Body of pancreas (tissue), 4 donors: ENCODE measurements around the gene AKT3. TPM values are rescaled to one million over a fixed set of nuclear protein-coding genes. Genes with fewer than 3 reads are reported as not detected.

ENCODE experiments used
- ATAC-seq: fragments of 150-250 bp; one replicate; pipeline ENCODE4 v1.9.1; 2016
- DNase-seq, 4 donors: peaks; one replicate each; pipeline ENCODE4 v3.0.0-alpha.2; 2019
- H3K27ac ChIP-seq, 4 donors: fragments of 200-600 bp; sonication (generic); 1 replicate in 3 of 4; 2 replicates in 1 of 4; pipeline versions ENCODE4 v1.5.1 to v1.6.1; 2016 to 2019; ENCODE audit warnings: mild to moderate bottlenecking in 1 of 4, mixed read lengths in 1 of 4, moderate library complexity in 1 of 4
- H3K27me3 ChIP-seq, 2 donors: fragments of 200-600 bp; sonication (generic); one replicate each; pipeline ENCODE4 v1.6.0; 2016; ENCODE audit warnings: mild to moderate bottlenecking in 1 of 2
- H3K36me3 ChIP-seq, 2 donors: fragments of 200-600 bp; sonication (generic); replicated peaks in 1 of 2; 2 replicates each; pipeline ENCODE4 v1.5.1; 2016; ENCODE audit warnings: low read depth in 2 of 2; ENCODE audit not compliant: insufficient read depth in 1 of 2
- H3K4me1 ChIP-seq: fragments of 200-600 bp; sonication (generic); one replicate; pipeline ENCODE4 v1.6.0; 2016
- H3K4me3 ChIP-seq, 2 donors: fragments of 200-600 bp; sonication (generic); 1 replicate in 1 of 2; 2 replicates in 1 of 2; pipeline ENCODE4 v1.5.1; 2016 to 2019
- H3K9me3 ChIP-seq, 3 donors: fragments of 200-600 bp; sonication (generic); 1 replicate in 2 of 3; 2 replicates in 1 of 3; pipeline ENCODE4 v1.5.1; 2016
- CTCF ChIP-seq, 7 experiments: fragments of 450-650 bp in 4 of 7; fragments of 200-600 bp in 3 of 7; sonication (generic) in 3 of 7; IDR thresholded peaks; one replicate each; pipeline ENCODE4 v1.5.1; 2016 to 2019; ENCODE audit warnings: antibody characterized with exemption in 7 of 7
- POLR2A ChIP-seq, 3 donors: fragments of 450-650 bp; IDR thresholded peaks; one replicate each; pipeline ENCODE4 v1.6.1; 2016; ENCODE audit warnings: antibody characterized with exemption in 3 of 3, mild to moderate bottlenecking in 2 of 3
- WGBS, 2 donors: methylation state at CpG; one replicate each; pipeline ENCODE4 v1.1.5; 2017; 5-methylcytosine and 5-hydroxymethylcytosine counted together
- intact Hi-C: fragments of 100-400 bp; cut with DNase I; formaldehyde crosslinking; loops from one replicate; pipeline ENCODE4 v1.15.1; 2023
- total RNA-seq, 2 donors: library from RNA; depleted of rRNA; stranded (reverse); fragments of >200 nt; gene quantifications; one replicate each; pipeline ENCODE4 v1.1.0, GENCODE V29; 2016

AKT3 gene
- total RNA-seq, 2 donors from 2014 or later, result 14.0 to 24.7 TPM

DNA sequence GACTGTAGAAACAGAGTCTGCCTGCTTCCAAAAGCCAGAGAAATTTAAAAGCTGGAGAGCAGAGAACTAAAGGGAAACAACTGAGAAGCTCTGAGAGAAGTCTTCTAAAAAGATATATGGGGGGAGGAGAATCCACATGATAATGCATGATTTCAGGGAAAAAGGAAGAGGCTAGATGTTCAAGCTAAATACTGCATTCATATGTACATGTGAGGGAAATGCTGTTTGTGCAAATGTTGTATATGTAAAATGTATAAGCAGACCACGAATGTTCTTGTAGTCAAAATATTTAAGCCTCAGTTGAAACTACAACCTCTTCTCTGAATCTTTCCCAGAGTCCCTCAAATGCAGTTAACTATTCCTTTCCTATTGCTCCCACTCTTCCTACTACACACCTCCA, 79.2 kb downstream of the AKT3 start:
- H3K4me1 ChIP-seq, result no peaks in the 10 kb centered on the region
- H3K36me3 ChIP-seq, result no peaks in the 10 kb centered on the region
- H3K27ac ChIP-seq, result no peak overlapping the region
- DNase-seq (no peak), ATAC-seq (no peak)
- H3K4me3 ChIP-seq, result no peak overlapping the region
- intact Hi-C loops, result no loop called here
- no peaks in the 10 kb centered on the region for H3K9me3 ChIP-seq
- 53 to 56% methylated on average over 1 of the region's 1 CpG for WGBS, 2 donors
- TF ChIP-seq POLR2A (IDR thresholded peaks at IDR 0.05) (no peak), CTCF (IDR thresholded peaks at IDR 0.05) (no peak)
- no peaks in the 10 kb centered on the region for H3K27me3 ChIP-seq

- H3K27ac ChIP-seq, result no peak overlapping the region
- intact Hi-C loops, result no loop called here
- no peaks in the 10 kb centered on the region for H3K36me3 ChIP-seq
- no peak for DNase-seq
- TF ChIP-seq POLR2A (IDR thresholded peaks at IDR 0.05), result no peak
- TF ChIP-seq CTCF (IDR thresholded peaks at IDR 0.05), result no peak
- no peak overlapping the region for H3K4me3 ChIP-seq
- no peak for ATAC-seq
- no peaks in the 10 kb centered on the region for H3K4me1 ChIP-seq
- H3K9me3 ChIP-seq, result no peaks in the 10 kb centered on the region
- no peaks in the 10 kb centered on the region for H3K27me3 ChIP-seq
- 43 to 58% methylated on average over 2 of the region's 2 CpGs for WGBS, 2 donors
These were observed 84.4 kb downstream of the AKT3 start for GRCh38 chr1:243765676-243766075.

GRCh38 chr1:243763806-243764205, 86.2 kb downstream of the AKT3 start:
- Histone ChIP-seq H3K36me3 (no peaks in the 10 kb centered on the region), H3K27me3 (no peaks in the 10 kb centered on the region), H3K9me3 (no peaks in the 10 kb centered on the region), H3K4me1 (no peaks in the 10 kb centered on the region), H3K27ac (no peak overlapping the region), H3K4me3 (no peak overlapping the region)
- TF ChIP-seq POLR2A (IDR thresholded peaks at IDR 0.05), result no peak
- DNase-seq (no peak), ATAC-seq (no peak)
- 71 to 77% methylated on average over 5 of the region's 5 CpGs for WGBS, 2 donors
- intact Hi-C loops, result no loop called here

DNA sequence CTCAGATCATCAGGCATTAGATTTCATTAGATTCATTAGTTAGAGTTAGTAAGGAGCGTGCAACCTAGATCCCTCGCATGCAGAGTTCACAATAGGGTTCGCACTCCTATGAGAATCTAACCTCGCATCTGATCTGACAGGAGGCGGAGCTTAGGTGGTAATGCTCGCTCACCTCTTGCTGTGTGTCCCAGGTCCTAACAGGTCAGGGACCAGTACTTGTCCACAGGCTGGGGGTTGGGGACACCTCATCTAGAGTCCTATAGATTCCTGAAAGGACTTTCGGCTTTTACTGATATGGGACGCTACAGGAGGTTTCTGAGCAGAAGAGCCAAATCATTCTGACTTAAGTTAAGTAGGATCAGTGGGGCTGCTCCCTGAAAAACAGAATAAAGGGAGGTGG, 91.4 kb downstream of the AKT3 start:
- DNase-seq (no peak), ATAC-seq (no peak)
- Histone ChIP-seq H3K36me3 (no peaks in the 10 kb centered on the region), H3K27me3 (no peaks in the 10 kb centered on the region), H3K9me3 (no peaks in the 10 kb centered on the region), H3K27ac (no peak overlapping the region), H3K4me1 (no peaks in the 10 kb centered on the region), H3K4me3 (no peak overlapping the region)
- WGBS, 2 donors, result 83 to 86% methylated on average over 7 to 8 of the region's 8 CpGs
- intact Hi-C loops, result no loop called here
- TF ChIP-seq CTCF (IDR thresholded peaks at IDR 0.05) (no peak), POLR2A (IDR thresholded peaks at IDR 0.05) (no peak)

GRCh38 chr1:243756529-243756928, 93.5 kb downstream of the AKT3 start:
- Histone ChIP-seq H3K27ac (no peak overlapping the region), H3K4me1 (no peaks in the 10 kb centered on the region)
- intact Hi-C loops, result no loop called here

More at GRCh38 chr1:243756529-243756928, 93.5 kb downstream of the AKT3 start:
- Histone ChIP-seq H3K4me3 (no peak overlapping the region), H3K36me3 (no peaks in the 10 kb centered on the region), H3K27me3 (no peaks in the 10 kb centered on the region), H3K9me3 (no peaks in the 10 kb centered on the region)
- TF ChIP-seq CTCF (IDR thresholded peaks at IDR 0.05), result no peak
- TF ChIP-seq POLR2A (IDR thresholded peaks at IDR 0.05), result no peak
- no peak for ATAC-seq
- no peak for DNase-seq
